Measurements from ENCODE around the gene NFAT5. TPM values are rescaled to one million over a fixed set of nuclear protein-coding genes. Genes with fewer than 3 reads are reported as not detected.
"Not testable (repeated sequence)": the region's sequence is repeated elsewhere in the genome, so short reads cannot be mapped to it uniquely, and the experiment has no call there.

The NFAT5 gene
- total RNA-seq, 1 donor from 2014 or later = 45.6 TPM

DNA sequence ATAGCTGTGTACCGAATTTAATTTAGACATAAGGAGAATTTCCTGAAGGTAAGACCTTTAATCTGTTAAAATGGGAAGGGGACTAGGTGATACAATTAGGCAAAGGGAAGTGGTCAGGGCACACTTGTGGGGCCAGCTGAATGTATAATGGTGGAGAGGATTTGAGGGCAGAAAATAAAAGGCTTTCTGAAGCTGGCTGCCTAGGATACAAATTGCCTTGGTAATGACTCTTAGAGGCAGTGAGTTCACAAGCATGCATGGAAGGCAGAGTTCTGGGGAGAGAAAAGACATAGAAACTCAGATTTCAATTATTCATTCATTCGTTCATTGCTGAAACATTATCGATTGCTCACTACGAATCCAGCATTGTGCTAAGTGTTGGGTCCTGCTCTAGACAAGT is 12.4 kb upstream of the NFAT5 start:
- DNase-seq = no peak

DNA sequence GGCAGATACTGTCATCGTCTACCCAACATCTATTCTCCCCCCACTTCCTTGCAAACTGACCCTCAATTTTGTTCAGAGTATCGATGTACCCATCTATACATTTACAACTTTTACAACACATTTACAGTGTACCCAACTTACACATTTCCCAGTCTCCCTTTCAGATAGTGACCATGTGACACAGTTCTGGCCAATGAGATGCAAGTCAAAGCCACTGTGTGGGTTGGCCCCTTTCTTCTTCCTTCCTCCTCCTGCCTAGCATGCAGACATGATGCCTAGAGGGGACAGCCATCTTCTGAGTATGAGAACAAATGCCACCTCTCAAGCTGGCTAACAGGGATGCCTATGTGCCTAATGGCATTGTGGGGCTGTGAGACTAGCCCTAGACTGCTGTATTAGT is 11.3 kb upstream of the NFAT5 start:
- DNase-seq = no peak

DNA sequence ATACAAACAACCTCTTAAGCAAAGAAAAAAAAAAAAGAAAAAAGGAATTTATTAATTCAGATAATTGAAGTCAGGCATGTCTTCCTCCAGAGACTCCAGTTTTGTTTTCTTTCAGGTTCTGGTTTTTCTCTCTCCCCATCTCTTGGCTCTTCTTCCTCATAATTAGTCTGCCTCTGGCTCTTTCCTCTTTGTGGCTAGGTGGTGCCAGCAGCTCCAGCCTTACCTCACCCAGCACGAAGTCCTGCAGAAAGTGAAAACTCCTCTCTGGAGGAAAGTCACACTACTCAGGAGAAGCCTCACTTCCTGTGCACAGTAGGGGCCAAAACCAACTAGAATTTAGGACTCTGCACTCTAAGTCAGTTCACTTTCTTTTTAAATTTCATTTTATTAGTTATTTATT is 10.3 kb upstream of the NFAT5 start:
- no peak for DNase-seq

DNA sequence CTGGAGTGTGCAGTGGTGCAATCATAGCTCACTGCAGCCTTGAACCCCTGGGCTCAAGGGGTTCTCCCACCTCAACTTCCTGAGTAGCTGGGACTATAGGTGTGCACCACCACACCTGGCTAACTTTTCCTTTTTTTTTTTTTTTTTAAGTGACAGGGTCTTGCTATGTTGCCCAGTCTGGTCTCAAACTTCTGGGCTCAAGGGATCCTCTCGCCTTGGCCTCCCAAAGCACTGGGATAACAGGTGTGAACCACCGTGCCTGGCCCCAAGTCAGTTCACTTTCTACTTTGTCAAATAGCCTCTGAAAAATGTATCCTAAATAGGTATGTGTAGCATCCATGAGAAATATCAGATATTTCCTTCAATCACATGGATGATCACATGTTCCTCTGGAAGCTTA is 9.9 kb upstream of the NFAT5 start:
- DNase-seq = no peak

DNA sequence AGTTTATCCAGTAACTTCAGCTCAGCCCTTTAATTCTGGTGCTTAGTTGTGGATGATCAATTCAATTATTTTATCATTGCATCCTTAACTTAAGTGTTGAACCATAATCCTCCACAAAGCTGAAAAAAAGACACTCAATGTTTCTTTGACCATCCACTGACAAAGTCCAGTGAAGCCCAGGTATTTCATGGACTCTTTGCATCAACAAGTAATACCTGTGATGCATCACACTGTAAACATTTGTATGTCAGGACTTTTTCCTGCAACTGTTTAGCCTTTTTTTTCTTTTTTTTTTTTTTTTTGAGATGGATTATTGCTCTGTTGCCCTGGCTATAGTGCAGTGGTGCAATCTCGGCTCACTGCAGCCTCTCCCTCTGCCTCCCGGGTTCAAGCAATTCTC is 6.6 kb upstream of the NFAT5 start:
- no peak for DNase-seq

DNA sequence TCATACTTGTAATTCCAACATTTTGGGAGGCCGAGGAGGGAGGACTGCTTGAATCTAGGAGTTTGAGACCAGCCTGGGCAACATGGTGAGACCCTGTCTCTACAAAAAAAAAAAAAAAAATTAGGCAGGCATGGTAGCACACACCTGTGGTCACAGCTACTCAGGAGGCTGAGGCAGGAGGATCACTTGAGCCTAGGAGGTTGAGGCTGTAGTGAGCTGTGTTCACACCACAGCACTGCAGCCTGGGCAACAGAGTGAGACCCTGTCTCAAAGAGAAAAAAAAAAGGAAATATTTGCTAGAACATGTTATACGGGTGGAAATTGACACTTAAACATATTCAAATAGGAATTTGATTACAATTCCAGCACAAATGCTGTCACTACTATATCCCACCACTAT is 4.4 kb upstream of the NFAT5 start:
- not testable (repeated sequence) for DNase-seq

DNA sequence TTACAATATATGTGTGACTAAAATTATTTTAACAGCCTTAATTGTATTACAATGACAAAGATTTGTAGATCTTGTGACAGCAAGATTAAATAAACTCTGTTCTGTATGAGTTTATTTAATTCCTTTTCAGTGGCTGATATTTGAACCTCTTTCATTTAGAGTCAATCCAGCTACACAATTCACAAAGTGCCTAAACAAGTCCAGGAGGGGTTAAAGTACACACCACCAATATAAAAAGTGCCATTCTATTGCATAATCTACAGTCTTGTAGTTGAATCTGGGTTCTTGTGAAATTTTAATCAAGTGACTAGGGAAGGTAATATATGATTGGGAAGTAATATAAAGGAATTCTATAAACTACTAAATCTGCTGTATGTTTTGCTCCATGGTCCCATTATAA is 3.9 kb upstream of the NFAT5 start:
- no peak for DNase-seq

DNA sequence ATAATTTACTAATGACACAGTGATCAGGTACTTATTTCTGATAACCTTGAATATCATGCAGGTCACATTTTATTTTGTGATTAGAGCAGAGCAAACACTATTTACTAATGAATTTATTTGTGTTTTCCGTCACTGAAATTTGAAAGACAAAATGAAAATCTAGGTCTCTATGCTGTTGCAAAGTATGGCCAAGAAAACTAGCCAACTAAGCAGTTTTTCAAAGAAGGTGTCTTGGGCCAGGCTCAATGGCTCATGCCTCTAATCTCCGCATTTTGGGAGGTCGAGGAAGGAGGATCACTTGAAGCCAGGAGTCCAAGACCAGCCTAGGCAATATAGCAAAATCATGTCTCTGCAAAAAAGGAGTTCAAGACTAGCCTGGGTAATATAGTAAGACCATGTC is 3.0 kb upstream of the NFAT5 start:
- no peak for DNase-seq

DNA sequence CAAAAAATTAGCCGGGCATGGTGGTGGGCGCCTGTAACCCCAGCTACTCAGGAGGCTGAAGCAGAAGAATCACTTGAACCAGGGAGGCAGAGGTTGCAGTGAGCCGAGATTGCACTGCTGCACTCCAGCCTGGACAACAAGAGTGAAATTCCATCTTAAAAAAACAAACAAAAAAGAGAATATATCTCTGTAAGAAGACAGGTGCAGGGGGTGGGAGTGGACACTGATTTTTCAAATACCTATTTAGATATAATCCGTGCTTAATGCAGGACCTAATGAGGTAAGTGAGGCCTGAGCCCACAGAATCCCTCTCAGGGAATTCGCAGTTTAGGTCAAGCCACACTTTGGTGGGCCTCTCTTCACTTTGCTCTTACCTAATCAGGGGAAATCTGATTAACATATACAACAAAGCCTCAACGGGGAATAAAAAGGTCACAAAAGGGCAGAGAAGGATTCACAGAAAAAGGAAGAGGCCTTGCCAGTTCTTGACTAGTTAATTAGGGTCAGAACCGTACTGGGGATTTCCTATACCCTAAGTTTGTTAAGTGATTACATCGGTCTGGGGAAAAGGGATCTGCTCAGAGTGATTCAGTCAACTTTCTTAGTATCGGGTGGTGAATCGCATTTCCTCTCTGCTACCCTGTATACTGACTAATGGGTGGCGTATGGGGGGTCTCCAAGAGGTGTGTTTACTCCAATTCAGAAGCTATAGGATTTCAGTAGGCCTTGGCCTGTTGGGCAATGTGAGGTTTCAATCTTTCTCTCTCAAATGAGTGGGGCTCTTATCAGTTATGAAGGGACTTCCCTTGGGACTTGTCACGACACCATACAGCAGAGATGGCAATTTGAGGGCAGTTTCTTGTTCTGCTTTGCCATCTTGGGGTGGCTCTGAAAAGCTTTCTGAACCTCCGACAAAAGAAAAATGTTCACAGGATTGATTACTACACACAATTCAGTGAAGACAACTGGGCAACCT is 1.9 kb upstream of the NFAT5 start:
- no peak for DNase-seq

DNA sequence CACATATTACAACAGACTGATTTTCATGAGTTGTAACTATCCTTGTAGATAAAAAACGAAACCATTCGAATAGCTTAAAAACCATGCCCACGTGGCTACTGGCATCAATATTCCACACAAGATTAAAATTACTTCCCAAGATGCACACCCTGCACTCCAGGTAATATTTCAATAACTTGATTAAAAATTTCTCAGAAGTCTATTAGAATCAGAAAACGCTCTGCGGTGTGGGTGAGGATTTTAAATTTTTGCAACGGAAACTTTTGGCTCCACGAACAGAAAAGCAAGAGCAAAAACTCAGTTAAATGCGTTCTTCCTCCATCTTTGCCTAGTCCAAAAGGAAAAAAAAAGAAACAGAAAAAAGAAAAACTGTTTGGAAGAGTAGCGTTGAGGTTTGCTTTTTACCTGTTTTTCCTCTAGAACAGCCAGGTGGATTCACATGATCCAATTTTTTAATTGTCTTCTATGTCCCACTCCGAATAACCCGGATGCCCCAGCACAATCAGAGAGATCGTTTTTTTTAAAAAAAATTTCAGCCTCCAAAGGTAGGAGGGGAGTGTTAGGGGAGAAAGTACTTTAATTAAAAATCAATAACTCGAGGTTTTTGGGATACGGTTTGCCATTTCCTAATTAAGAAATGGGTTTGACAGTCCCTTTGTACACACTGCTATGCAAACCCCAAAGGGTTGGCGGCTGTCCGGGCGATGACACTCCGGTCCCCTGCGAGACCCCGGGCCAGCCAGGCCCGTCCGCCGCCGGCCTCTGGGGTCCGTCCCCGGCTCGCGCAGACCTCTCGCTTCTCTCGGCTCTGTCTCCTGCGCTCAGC is 708 bp upstream of the NFAT5 start:
- peak; percentile 52 for DNase-seq

DNA sequence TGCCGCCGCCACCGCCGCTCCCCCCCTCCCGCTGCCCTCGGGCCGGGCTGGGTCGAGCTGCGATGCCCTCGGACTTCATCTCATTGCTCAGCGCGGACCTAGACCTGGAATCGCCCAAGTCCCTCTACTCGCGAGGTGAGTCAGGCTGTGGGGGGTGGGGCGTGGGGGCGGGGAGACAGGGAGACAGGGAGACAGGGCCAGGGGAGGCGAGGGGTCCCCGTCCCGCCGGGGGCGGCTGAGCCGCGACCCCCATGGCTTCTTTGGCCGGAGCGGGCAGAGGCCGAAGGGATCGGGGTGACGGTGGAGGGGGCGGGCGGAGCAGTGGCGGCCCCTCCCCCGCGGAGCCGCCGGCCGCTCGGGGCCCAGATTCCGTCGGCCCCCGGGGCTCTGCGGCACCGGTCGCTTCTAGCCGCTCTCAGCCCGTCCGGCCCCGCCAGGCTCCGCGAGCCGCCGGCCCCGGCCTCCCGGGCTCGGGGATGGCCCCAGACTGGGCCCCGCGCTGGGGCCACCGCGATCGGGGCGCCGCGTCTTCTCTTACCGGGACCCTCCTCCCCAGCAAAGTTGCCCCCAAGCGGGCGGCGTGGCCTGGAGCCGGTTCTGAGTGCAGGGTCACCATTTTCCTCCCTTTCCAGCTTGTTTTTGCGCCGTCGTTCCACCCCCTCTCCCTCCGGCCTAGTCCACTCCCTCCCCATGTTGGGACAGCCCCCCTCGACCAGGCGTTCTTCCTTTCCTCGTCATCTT is 644 bp downstream of the NFAT5 start:
- peak; percentile 80 for DNase-seq

DNA sequence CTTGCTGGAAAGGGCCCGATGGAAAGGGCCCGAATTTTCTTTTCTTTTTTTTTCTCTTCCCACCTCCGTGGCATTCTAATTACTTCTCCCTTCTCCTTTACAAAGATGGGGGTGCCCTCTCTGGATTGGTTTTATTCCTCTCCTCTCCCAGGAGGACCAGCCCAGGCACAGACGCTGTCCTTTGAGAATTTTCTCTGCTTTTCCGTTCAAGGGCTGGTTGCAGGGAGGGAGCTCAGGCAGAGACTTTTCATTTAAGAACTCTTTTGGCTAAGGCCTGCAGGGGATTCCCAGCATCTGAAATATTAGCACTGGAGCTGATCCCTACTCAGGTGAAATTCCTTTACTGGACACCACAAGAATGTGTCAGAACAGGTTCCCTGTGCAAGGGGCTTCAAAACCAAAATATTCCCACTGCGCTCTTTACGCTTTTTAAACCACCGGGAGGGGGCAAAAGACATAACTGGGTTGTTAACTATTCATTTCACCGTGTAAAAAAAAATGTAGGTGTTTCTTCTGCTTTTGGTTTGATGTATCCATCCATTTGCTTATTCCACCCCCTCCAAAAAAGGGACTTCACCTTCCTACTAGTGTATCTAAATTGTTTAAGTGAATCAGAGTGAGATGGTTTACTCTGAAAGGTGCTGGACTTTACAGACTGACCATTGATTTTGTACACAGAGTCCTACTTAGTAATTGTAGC is 1.4 kb downstream of the NFAT5 start:
- DNase-seq = no peak

DNA sequence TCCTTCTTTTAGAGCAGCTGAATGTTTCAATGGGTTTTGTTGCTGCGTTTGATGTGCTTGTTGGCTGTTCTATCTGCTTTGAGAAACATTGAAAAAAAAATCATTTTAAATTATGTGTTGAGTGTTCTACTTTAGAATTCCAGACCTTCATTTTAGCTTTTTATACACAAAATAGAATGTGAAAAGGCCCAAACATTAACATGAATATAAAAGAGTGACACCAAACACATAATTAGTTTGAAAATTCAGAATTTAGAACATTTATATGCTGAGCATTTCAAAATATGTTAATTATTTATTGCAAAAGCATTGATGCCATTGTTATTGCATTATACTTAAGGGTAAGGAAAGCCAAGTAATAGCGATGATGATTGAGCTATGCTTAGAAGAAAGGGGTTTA is 2.9 kb downstream of the NFAT5 start:
- DNase-seq = no peak

DNA sequence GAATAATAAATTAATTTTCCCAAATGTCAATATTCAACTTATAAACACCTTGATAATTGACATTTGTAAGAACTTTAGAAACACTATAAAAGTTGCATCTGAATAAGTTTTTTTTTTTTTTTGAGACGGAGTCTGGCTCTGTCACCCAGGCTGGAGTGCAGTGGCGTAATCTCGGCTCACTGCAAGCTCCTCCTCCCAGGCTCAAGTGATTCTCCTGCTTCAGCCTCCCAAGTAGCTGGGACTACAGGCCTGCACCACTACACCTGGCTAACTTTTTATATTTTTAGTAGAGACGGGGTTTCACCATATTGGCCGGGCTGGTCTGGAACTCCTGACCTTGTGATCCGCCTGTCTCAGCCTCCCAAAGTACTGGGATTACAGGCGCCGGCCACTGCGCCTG is 13.0 kb downstream of the NFAT5 start:
- DNase-seq = not testable (repeated sequence)

DNA sequence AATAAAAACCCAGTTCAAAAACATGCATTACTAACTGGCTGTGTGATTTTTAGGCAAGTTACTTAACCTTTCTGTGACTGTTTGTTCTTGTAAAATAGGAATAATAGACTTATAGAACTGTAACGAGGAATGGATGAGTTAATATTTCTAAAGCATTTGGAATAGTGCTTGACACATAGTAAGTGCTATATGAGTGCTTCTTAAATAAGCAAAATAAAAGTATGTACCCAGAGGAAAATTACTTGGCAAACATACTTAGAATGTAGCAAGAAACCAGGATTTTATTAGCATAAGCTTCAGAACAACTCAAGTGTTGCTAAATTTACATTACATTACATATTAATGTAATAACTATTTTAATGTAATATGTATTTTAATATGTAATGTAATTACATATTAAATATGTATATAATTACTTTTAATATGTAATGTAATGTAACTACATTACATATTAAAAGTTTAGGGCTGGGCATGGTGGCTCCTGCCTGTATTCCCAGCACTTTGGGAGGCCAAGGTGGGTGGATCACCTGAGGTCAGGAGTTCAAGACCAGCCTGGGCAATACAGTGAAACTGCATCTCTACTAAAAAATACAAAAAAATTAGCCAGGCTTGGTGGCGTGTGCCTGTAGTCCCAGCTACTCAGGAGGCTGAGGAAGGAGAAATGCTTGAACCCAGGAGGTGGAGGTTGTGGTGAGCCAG is 14.2 kb downstream of the NFAT5 start:
- DNase-seq = no peak

DNA sequence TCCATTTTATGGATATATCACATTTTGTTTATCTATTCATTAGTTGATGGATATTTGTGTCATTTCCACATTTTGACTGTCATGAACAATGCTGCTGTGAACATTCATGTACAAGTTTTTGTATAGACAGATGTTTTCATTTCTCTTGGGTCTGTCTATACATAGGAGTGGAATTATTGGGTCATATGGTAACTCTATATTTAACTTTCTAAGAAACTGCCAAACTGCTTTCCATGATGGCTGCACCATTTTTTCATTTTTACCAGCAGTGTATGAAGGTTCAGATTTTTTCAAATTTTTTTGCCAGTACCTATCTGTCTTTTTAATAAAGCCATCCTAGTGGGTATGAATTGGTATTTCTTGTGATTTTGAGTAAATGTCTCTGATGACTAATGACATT is 15.5 kb downstream of the NFAT5 start:
- DNase-seq = no peak

DNA sequence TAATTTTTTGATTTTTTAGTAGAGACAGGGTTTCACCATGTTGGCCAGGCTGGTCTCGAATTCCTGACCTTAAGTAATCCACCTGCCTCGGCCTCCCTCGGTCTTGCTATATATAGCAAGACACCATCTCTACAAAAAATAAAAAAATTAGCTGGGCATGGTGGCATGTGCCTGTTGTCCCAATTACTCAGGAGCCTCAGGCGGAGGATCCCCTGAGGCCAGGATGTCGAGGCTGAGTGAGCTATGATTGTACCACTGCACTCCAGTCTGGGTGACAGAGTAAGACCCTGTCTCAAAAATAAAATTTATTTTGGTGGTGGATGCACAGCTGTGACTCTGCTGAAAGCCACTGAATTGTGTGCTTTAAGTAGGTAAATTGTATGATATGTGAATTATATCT is 18.7 kb downstream of the NFAT5 start:
- not testable (repeated sequence) for DNase-seq

DNA sequence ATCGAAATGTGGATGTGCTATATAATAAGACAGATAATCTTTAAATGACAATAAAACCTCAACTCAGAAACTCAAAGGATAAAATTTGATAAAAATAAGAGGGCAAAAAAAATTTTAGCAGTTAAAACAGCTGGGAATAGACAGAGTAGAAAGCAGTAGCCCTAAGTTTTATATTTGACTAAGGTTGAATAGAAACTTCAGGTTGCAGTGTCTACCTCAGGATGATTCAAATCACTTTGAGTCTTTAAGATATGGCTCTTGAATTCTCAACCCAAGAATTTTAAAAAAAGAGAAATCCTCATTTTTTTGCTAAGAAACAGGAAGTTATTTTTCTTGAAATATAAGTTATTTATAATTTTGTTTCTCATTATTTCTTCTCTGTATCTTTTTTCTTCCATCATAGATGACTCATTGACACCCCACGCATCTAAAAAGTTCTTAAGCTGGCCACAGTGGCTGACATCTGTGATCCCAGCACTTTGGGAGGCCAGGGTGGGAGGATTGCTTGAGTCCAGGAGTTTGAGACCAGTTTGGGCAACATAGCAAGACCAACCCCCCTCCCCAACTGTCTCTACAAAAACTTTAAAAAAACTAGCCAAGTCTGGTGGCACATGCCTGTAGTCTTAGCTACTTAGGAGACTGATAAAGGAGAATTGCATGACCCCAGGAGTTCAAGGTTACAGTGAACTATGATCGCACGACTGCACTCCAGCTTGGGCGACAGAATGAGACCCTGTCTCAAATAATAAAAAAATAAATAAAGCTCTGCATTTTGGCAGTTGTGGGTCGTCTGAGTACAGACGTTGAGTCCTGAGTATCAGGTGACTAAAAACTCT is 23.9 kb downstream of the NFAT5 start:
- DNase-seq = no peak

DNA sequence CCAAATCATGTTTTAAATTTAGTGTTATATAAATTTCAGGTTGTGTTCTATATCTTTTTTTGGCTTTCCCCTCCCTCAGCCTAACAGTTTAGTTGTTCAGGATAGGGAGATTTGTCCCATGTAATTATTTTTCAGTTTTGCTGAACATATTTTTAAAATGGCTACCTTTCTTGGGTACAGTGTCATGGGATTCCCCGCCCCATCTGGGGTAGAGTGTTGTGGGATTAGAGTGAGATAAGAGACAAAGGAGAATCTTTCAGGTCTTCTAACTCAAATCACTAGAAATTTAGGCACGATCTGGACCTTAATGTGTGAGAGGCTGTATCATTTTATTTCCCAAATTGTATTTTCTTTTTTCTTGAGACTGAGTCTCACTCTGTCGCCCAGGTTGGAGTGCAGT is 24.8 kb downstream of the NFAT5 start:
- no peak for DNase-seq

DNA sequence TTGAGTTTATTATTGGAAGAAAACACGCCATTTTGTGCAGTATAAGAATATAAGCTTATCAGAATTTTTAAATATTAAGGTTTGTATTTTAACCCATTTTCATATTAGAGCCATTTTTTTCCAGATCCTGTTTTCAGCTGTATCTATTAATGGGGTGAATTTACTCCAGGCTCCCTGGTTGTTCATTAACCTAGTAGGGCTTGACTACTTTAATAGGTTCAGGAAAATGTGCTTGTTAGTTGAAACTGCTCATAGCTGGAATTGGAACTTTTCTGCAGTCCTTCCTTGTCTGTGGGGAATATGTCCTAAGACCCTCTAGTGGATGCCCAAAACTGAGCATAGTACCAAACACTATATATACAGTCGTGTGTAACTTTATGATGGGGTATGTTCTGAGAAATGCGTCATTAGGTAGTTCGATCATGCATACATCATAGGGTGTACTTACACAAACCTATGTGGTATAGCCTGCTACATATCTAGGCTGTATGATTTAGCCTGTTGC is 28.0 kb downstream of the NFAT5 start:
- no peak for DNase-seq
